Astrocyte of the cerebellum (primary cell): ENCODE measurements around the gene USP17L5.
"Not testable (repeated sequence)": the region's sequence is repeated elsewhere in the genome, so short reads cannot be mapped to it uniquely, and the experiment has no call there.

Experiments
- DNase-seq: peaks from one replicate; pipeline ENCODE4 v3.0.0-alpha.2; 2011; ENCODE audit warnings: low read depth
- H3K4me3 ChIP-seq: 2 replicates; pipeline ENCODE4 v1.5.1; 2011; ENCODE audit warnings: mild to moderate bottlenecking, low read depth, low read length, moderate library complexity
- in situ Hi-C: cut with HindIII; loops from 2 replicates; pipeline ENCODE4 v1.10.0; 2017; ENCODE audit warnings: low sequenced_read_pairs
- TF ChIP-seq, protein P1 (sequence below): IDR thresholded peaks from 2 replicates; pipeline ENCODE4 v1.5.1; 2012; ENCODE audit warnings: low read length, low read depth, moderate library complexity, mild to moderate bottlenecking; ENCODE audit errors: missing control alignments

Gene USP17L5, protein sequence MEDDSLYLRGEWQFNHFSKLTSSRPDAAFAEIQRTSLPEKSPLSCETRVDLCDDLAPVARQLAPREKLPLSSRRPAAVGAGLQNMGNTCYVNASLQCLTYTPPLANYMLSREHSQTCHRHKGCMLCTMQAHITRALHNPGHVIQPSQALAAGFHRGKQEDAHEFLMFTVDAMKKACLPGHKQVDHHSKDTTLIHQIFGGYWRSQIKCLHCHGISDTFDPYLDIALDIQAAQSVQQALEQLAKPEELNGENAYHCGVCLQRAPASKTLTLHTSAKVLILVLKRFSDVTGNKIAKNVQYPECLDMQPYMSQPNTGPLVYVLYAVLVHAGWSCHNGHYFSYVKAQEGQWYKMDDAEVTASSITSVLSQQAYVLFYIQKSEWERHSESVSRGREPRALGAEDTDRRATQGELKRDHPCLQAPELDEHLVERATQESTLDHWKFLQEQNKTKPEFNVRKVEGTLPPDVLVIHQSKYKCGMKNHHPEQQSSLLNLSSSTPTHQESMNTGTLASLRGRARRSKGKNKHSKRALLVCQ

DNA sequence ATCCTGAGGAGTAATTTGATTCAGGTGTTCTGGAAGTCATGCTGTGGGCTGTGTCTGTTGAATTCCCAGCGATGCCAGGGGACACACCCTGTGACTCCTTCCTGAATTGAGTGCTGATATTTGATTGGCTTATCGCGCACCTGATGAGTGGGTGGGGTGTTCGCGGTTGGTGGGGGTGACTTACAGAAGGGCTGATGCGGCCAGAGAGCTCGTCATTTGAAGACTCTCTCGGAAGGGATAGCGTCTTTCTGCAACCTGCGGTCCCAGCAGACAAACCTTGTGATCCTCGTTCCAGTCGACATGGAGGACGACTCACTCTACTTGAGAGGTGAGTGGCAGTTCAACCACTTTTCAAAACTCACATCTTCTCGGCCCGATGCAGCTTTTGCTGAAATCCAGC lies at the start of gene USP17L5:
USP17L5 (plus strand) TSS at position 301 of the 400 bp plus-strand sequence; CDS start at position 301, 0 bp downstream.
- DNase-seq, H3K4me3 ChIP-seq, in situ Hi-C loops: not testable (repeated sequence)

DNA sequence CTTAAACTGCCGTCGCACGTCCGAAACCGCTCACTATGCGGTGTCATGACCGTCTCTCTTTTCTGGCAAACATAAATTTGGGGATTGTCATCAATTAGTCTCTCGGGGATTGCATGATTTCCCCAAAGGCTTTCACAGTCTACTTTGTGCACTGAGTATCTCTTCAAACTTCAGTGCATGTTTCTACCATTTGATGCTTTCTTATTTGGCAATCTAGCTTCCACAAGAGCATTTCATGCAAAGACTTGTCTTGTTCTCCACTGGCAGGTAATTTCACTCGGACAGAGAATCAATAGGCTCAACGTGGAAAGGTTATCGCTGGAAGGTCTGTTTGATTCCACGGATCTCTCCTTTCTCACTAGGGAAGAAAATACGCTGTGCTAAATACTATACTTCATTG lies 15.0 kb upstream of the USP17L5 start:
- DNase-seq, H3K4me3 ChIP-seq, in situ Hi-C loops: not testable (repeated sequence)

- DNase-seq, H3K4me3 ChIP-seq, in situ Hi-C loops: not testable (repeated sequence)
Measured at GRCh38 chr4:9324865-9325264, 14.3 kb upstream of the USP17L5 start, which contains the start of gene USP17L24. Gene USP17L24 (plus strand): TSS chr4:9325165. CDS start chr4:9325165, 0 bp downstream.

DNA sequence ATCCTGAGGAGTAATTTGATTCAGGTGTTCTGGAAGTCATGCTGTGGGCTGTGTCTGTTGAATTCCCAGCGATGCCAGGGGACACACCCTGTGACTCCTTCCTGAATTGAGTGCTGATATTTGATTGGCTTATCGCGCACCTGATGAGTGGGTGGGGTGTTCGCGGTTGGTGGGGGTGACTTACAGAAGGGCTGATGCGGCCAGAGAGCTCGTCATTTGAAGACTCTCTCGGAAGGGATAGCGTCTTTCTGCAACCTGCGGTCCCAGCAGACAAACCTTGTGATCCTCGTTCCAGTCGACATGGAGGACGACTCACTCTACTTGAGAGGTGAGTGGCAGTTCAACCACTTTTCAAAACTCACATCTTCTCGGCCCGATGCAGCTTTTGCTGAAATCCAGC lies 9.6 kb upstream of the USP17L5 start, which contains the start of gene USP17L25:
USP17L25 (plus strand) TSS at position 301 of the 400 bp plus-strand sequence; CDS start at position 301, 0 bp downstream.
- in situ Hi-C loops, H3K4me3 ChIP-seq, DNase-seq: not testable (repeated sequence)

- DNase-seq, in situ Hi-C loops, H3K4me3 ChIP-seq: not testable (repeated sequence)
Measured at GRCh38 chr4:9334358-9334757, 4.8 kb upstream of the USP17L5 start, which contains the start of gene USP17L26. Gene USP17L26 (plus strand): TSS chr4:9334658. CDS start chr4:9334658, 0 bp downstream.

DNA sequence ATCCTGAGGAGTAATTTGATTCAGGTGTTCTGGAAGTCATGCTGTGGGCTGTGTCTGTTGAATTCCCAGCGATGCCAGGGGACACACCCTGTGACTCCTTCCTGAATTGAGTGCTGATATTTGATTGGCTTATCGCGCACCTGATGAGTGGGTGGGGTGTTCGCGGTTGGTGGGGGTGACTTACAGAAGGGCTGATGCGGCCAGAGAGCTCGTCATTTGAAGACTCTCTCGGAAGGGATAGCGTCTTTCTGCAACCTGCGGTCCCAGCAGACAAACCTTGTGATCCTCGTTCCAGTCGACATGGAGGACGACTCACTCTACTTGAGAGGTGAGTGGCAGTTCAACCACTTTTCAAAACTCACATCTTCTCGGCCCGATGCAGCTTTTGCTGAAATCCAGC lies 4.6 kb downstream of the USP17L5 start, which contains the start of gene USP17L27:
USP17L27 (plus strand) TSS at position 301 of the 400 bp plus-strand sequence; CDS start at position 301, 0 bp downstream.
- H3K4me3 ChIP-seq, in situ Hi-C loops, DNase-seq: not testable (repeated sequence)

- in situ Hi-C loops, DNase-seq, H3K4me3 ChIP-seq: not testable (repeated sequence)
Measured at GRCh38 chr4:9348593-9348992, 9.4 kb downstream of the USP17L5 start, which contains the start of gene USP17L28. Gene USP17L28 (plus strand): TSS chr4:9348893. CDS start chr4:9348893, 0 bp downstream.

- in situ Hi-C loops, H3K4me3 ChIP-seq, DNase-seq: not testable (repeated sequence)
Measured at GRCh38 chr4:9350866-9351265, 11.7 kb downstream of the USP17L5 start.

- H3K4me3 ChIP-seq, DNase-seq, in situ Hi-C loops: not testable (repeated sequence)
Measured at GRCh38 chr4:9353338-9353737, 14.1 kb downstream of the USP17L5 start, which contains the start of gene USP17L29. Gene USP17L29 (plus strand): TSS chr4:9353638. CDS start chr4:9353638, 0 bp downstream.

DNA sequence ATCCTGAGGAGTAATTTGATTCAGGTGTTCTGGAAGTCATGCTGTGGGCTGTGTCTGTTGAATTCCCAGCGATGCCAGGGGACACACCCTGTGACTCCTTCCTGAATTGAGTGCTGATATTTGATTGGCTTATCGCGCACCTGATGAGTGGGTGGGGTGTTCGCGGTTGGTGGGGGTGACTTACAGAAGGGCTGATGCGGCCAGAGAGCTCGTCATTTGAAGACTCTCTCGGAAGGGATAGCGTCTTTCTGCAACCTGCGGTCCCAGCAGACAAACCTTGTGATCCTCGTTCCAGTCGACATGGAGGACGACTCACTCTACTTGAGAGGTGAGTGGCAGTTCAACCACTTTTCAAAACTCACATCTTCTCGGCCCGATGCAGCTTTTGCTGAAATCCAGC lies 23.6 kb downstream of the USP17L5 start, which contains the start of gene USP17L30:
USP17L30 (plus strand) TSS at position 301 of the 400 bp plus-strand sequence; CDS start at position 301, 0 bp downstream.
- H3K4me3 ChIP-seq, DNase-seq, in situ Hi-C loops: not testable (repeated sequence)

DNA sequence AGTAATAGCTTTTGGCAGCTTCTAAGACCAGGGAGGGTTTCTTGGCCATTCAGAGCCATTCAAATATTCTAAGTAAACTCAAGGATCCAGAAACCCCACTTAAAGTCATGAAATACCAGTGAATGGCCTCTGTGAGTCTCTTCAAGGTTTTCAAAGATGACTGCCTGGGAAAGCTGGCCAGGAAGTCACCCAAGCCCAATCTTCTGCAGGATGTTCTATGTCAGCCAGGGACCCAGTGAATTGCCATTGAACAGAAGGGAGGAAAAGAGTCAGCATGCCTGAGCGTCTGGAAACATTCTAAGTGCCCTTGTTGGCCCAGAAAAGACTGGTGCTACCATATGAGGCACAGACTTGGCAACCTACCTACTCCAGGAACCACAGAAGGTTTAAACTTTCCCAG lies 40.7 kb downstream of the USP17L5 start:
- in situ Hi-C loops, H3K4me3 ChIP-seq, DNase-seq: not testable (repeated sequence)

GRCh38 chr4:9381012-9381534 lies 41.9 kb downstream of the USP17L5 start:
- DNase-seq, in situ Hi-C loops: not testable (repeated sequence)
- peak overlapping the region; percentile 24 for H3K4me3 ChIP-seq
- TF ChIP-seq, protein P1, sequence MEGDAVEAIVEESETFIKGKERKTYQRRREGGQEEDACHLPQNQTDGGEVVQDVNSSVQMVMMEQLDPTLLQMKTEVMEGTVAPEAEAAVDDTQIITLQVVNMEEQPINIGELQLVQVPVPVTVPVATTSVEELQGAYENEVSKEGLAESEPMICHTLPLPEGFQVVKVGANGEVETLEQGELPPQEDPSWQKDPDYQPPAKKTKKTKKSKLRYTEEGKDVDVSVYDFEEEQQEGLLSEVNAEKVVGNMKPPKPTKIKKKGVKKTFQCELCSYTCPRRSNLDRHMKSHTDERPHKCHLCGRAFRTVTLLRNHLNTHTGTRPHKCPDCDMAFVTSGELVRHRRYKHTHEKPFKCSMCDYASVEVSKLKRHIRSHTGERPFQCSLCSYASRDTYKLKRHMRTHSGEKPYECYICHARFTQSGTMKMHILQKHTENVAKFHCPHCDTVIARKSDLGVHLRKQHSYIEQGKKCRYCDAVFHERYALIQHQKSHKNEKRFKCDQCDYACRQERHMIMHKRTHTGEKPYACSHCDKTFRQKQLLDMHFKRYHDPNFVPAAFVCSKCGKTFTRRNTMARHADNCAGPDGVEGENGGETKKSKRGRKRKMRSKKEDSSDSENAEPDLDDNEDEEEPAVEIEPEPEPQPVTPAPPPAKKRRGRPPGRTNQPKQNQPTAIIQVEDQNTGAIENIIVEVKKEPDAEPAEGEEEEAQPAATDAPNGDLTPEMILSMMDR: peak; percentile 6
